HG02981 (cell line): ENCODE data around the gene ESYT1.

Experiments
- ATAC-seq: cut with Tn5 transposase; IDR thresholded peaks from one replicate; pipeline ENCODE4 v1.9.1; 2021; ENCODE audit warnings: mild to moderate bottlenecking, moderate library complexity; ENCODE audit not compliant: unreplicated experiment

ESYT1 gene

GRCh38 chr12:56127888-56128669, at the start of gene ESYT1:
Gene ESYT1 (plus strand): TSS chr12:56128267. CDS start chr12:56128320, 53 bp downstream.
- ATAC-seq, result peak; percentile 88

DNA sequence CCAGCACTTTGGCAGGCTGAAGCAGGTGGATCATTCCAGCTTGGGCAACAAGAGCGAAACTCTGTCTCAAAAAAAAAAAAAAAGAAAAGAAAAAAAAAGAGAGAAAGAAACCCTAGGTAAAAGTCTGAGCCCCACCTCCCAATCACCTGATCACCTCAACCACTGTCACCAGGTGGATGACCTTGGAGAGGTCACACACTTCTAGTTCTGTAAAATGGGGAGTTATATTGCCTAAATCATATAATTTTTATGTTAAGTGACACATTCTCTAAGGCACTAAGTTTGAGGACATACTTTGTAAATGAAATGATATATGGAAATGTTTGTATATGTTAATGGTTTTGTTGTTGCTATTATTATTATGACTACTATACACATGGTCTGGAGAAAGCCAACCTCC, 49.6 kb upstream of the ESYT1 start:
- ATAC-seq, result no peak

DNA sequence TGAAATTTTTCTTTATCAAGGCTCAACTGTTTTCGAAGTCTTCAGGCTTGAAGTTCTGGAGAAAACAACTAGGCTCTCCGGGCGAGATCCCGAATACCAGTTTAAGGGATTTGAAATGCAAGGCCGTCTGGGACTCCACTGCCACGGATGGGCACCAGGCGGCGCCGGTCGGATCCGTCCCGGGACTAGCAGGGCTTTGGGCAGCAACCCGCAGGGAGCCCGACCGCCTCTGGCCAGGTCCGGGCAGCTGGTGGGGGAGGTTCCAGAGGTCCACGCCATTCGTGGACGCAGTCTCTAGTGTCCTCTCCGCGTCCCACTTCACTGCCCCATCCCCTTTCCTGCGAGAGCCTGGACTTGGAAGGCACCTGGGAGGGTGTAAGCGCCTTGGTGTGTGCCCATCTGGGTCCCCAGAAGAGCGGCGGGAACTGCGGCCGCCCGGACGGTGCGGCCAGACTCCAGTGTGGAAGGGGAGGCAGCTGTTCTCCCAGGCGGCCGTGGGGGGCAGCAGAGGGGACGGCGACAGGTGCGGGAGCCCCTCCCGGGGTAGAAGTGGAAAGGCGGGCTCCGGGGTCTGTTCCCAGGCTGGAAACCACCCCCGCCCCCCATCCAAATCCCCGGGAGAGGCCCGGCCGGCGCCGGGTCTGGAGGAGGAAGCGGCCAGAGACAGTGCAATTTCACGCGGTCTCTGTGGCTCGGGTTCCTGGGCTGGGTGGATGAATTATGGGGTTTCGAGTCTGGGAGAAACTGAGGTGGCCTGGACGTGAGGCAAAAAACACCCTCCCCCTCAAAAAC, 48.9 kb upstream of the ESYT1 start:
- peak; percentile 74 for ATAC-seq

- no peak for ATAC-seq
Observed at GRCh38 chr12:56079723-56080555, 48.1 kb upstream of the ESYT1 start, which contains the start of gene ERBB3. Gene ERBB3 (plus strand): TSS chr12:56080165. CDS start chr12:56080301, 136 bp downstream.

GRCh38 chr12:56080556-56081138, 47.4 kb upstream of the ESYT1 start:
- ATAC-seq, result no peak

DNA sequence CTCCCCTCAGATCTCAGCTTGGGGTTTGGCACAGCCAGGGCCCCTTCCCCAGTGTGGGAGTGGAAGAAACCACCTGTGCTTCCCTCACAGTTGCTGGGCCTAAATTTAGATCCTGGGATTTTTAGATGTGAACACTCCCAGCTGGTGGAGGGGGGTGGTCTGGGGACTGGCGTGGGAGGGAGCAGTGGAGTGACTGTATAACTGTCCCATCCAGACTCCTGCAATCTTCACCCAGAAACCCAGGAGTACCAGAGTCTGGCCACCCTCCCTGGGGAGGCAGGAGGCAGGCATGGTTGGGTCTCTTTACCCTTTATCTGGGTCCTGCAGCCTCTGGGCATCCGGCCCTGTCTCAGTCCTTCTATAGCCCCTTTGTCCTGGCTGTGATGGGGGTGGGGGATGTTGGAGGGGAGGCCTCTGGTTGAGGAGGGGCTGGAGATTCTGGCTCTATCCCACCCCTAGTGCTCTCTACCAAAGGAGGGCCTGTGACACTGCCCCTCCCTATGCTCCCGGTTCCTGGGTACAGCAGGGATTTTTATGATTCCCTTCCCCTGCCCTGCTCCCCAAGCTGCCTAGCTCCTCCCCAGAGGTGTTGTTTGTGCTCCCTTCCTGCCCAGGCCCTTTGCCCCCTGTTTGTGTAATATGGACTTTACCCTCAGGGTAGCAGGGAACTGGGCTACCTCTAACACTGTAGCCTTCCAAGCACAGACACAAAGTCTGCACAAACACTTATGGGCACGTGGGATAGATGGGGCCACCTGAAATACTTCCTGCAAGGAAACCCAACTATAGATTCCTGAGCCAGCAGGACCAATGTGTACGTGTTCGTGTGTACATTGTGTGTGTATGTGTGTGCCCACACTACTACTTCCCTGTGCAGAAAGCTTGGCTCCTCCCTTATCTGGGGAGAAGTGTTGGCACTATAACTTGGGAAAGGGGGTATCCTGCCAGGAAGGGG, 46.4 kb upstream of the ESYT1 start:
- ATAC-seq, result no peak

GRCh38 chr12:56082382-56082781, 45.7 kb upstream of the ESYT1 start:
- ATAC-seq, result no peak

DNA sequence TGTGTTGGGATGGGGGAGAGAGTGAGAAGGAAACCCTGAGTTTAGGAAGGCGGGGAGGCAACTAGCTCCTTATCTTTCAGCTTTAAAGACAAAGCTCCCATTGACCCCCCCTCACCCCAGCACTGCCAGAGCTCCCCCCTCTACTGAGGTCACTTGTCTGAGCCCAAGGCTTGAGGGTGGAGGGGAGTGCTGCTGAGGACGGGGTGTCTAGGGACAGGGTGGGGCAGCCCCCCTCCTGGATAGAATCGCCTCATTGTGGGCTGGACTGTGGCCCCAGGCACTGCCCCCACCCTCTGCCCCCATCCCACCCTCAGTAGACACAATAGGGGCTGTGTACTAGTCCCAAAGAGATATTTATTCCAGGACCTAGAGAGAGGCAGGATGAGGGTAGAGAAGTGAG, 45.1 kb upstream of the ESYT1 start:
- ATAC-seq, result no peak

GRCh38 chr12:56084958-56085543, 43.0 kb upstream of the ESYT1 start:
- ATAC-seq, result no peak

DNA sequence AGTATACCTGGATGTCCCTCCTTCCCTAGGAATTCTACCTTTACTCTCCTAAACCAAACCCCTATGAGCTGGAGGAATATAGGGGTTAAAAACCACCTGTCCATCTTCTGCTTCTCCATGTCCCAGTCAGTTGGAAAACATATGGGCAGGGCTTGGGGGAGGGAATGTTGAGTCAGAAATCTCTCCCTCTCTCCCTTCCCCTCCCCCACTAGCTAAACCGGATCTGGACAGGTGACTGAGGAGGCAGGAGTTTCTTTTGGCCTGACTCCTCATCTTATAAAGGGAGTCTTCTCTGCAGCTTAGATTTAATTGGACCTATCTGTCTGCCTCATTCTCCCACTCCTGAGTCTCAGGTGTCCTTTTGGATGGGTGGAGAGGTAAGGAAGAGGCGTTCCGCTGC, 42.0 kb upstream of the ESYT1 start:
- no peak for ATAC-seq

DNA sequence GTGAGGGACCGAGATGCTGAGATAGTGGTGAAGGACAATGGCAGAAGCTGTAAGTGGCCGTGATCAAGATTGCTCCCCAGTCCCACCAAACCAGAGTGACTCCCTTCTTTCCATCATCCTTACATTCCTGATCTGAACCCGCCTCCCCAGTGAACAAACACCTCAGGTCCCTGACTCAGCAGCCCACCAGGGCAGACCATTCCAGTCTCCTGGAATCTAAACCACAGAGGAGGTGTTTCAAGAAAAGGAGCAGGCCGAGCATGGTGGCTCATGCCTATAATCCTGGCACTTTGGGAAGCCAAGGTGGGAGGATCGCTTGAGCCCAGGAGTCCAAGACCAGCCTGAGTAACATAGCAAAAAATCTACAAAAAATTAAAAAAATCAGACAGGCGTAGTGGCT, 41.5 kb upstream of the ESYT1 start:
- no peak for ATAC-seq

- ATAC-seq, result no peak
Observed at GRCh38 chr12:56087220-56087619, 40.8 kb upstream of the ESYT1 start.

GRCh38 chr12:56097738-56098137, 30.3 kb upstream of the ESYT1 start:
- ATAC-seq, result no peak

DNA sequence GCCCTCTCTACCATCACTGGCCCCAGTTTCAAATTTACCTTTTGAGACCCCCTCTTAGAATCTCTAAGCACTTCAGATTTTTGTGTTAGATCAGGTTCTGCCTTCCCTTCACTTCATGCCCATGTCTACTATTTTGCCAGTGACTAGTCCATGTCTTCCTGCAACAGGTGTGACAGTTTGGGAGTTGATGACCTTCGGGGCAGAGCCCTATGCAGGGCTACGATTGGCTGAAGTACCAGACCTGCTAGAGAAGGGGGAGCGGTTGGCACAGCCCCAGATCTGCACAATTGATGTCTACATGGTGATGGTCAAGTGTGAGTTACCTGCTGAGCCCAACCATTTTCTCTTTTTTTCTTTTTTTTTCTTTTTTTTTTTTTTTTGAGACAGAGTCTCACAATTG, 29.5 kb upstream of the ESYT1 start:
- no peak for ATAC-seq

- no peak for ATAC-seq
Observed at GRCh38 chr12:56099787-56100186, 28.3 kb upstream of the ESYT1 start.

GRCh38 chr12:56101045-56101444, 27.0 kb upstream of the ESYT1 start:
- no peak for ATAC-seq

DNA sequence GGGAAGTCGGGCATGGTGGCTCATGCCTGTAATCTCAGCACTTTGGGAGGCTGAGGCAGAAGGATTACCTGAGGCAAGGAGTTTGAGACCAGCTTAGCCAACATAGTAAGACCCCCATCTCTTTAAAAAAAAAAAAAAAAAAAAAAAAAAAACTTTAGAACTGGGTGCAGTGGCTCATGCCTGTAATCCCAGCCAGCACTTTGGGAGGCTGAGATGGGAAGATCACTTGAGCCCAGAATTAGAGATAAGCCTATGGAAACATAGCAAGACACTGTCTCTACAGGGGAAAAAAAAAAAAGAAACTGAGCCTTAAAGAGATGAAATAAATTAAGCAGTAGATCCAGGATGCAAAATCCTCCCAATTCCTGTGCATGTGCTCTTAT, 25.4 kb upstream of the ESYT1 start:
- no peak for ATAC-seq

GRCh38 chr12:56103066-56103711, 24.9 kb upstream of the ESYT1 start:
- no peak for ATAC-seq

DNA sequence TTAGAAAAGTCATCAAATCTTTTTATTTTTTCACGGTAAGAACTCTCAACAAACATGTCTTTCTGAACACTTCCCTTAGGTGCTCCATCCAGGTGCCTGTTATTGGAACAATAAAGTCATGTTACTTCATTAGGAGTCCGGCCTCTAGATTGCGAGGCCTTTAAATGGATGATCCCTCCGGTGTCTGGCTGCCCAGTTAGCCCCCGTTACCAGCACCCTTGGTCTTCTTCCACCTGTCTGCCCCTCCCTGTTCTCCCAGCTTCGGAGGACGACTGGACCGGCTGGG, 24.3 kb upstream of the ESYT1 start:
- no peak for ATAC-seq
